HCT116 (cell line): ENCODE measurements around the gene C1orf21. TPM values are rescaled to one million over a fixed set of nuclear protein-coding genes. Genes with fewer than 3 reads are reported as not detected.

ENCODE experiments used
- ATAC-seq: fragments of 200-7000 bp; cut with Tn5 transposase; 2 replicates; pipeline ENCODE4 v1.9.1; 2020; ENCODE audit warnings: mild to moderate bottlenecking, moderate library complexity
- BruUV-seq: library from RNA; stranded (reverse); fragments of 400-500 nt; replicated peaks from 2 replicates; lab custom pipeline; 2021; lab: Mats Ljungman, UMichigan
- CTCF ChIA-PET: fragments of 300-600 bp; sonication (Branson Sonifier 250); formaldehyde crosslinking; loops from one replicate; lab custom pipeline; 2021; ENCODE audit warnings: antibody characterized with exemption; lab: Charles Lee
- POLR2A ChIA-PET: fragments of 300-600, 350-600 bp; sonication (Branson Sonifier 250); formaldehyde crosslinking; loops from one replicate; lab custom pipeline; 2021; ENCODE audit warnings: antibody characterized with exemption; lab: Charles Lee
- RAD21 ChIA-PET, 2 experiments: fragments of 300-600 bp; sonication (Branson Sonifier 250); formaldehyde crosslinking; loops; one replicate each; lab custom pipeline; 2023; ENCODE audit warnings: low total read pairs in 2 of 2; ENCODE audit not compliant: uncharacterized antibody in 2 of 2, unreplicated experiment in 2 of 2, low non-redundant PET in 1 of 2; lab: Charles Lee
- DNase-seq: peaks from one replicate; pipeline ENCODE4 v3.0.0-alpha.2; 2010; ENCODE audit warnings: low read depth, low spot score
- H2AFZ ChIP-seq: fragments of 200-600 bp; shearing (Covaris generic), sonication (generic); 2 replicates; pipeline ENCODE4 v1.6.1; 2017; ENCODE audit warnings: low read depth, mixed run types, mixed read lengths, antibody characterized with exemption, low read length; ENCODE audit not compliant: poor library complexity, severe bottlenecking
- H3K27ac ChIP-seq: 2 replicates; pipeline ENCODE4 v1.5.1; 2012; ENCODE audit warnings: low read depth, low read length
- H3K27me3 ChIP-seq: fragments of 200-600 bp; sonication (generic); 2 replicates; pipeline ENCODE4 v1.6.1; 2016; ENCODE audit warnings: mixed run types, low read length, mixed read lengths; ENCODE audit not compliant: insufficient read depth
- H3K36me3 ChIP-seq, 2 experiments: fragments of 200-500 bp in 1 of 2; fragments of 200-600 bp in 1 of 2; sonication (Bioruptor generic) in 1 of 2; sonication (generic) in 1 of 2; 2 replicates each; pipeline versions ENCODE4 v1.5.1 to v1.6.1; 2014 to 2016; ENCODE audit warnings: low read length in 2 of 2, inconsistent platforms in 1 of 2, mixed read lengths in 1 of 2, mixed run types in 1 of 2; ENCODE audit not compliant: insufficient read depth in 2 of 2, control insufficient read depth in 1 of 2
- H3K4me1 ChIP-seq, 2 experiments: fragments of 200-600 bp in 1 of 2; sonication (generic) in 1 of 2; 2 replicates each; pipeline versions ENCODE4 v1.5.1 to v1.6.1; 2012 to 2017; ENCODE audit warnings: low read length in 2 of 2, inconsistent platforms in 1 of 2, mild to moderate bottlenecking in 1 of 2, mixed read lengths in 1 of 2, mixed run types in 1 of 2, moderate library complexity in 1 of 2; ENCODE audit not compliant: insufficient read depth in 2 of 2, control insufficient read depth in 1 of 2
- H3K4me2 ChIP-seq: fragments of 200-600 bp; sonication (generic); 2 replicates; pipeline ENCODE4 v1.6.1; 2017; ENCODE audit warnings: mixed run types, low read length, mixed read lengths
- H3K4me3 ChIP-seq, 2 experiments: fragments of 200-600 bp in 1 of 2; sonication (generic) in 1 of 2; replicated peaks in 1 of 2; 2 replicates each; pipeline ENCODE4 v1.5.1; 2011 to 2016; ENCODE audit warnings: low read length in 2 of 2, control low read depth in 1 of 2, low read depth in 1 of 2, mild to moderate bottlenecking in 1 of 2, mixed read lengths in 1 of 2, mixed run types in 1 of 2
- H3K79me2 ChIP-seq: fragments of 200-600 bp; sonication (generic); 2 replicates; pipeline ENCODE4 v1.6.1; 2017; ENCODE audit warnings: mild to moderate bottlenecking, mixed run types, low read length, moderate library complexity, mixed read lengths; ENCODE audit not compliant: insufficient read depth
- H3K9ac ChIP-seq: fragments of 200-600 bp; sonication (generic); 2 replicates; pipeline ENCODE4 v1.6.1; 2016; ENCODE audit warnings: low read length, mixed read lengths
- H3K9me2 ChIP-seq: fragments of 200-600 bp; sonication (generic), shearing (Covaris generic); 2 replicates; pipeline ENCODE4 v1.6.1; 2017; ENCODE audit warnings: mixed run types, mild to moderate bottlenecking, moderate library complexity; ENCODE audit not compliant: insufficient read depth
- H3K9me3 ChIP-seq, 2 experiments: fragments of 200-500 bp in 1 of 2; fragments of 200-600 bp in 1 of 2; sonication (Bioruptor generic) in 1 of 2; sonication (generic) in 1 of 2; 2 replicates each; pipeline ENCODE4 v1.6.1; 2014 to 2017; ENCODE audit warnings: low read length in 2 of 2, mixed read lengths in 2 of 2, inconsistent platforms in 1 of 2, low read depth in 1 of 2, mild to moderate bottlenecking in 1 of 2, mixed run types in 1 of 2, moderate library complexity in 1 of 2; ENCODE audit not compliant: control insufficient read depth in 1 of 2, insufficient read depth in 1 of 2
- H4K20me1 ChIP-seq: fragments of 200-600 bp; sonication (generic), shearing (Covaris generic); 2 replicates; pipeline ENCODE4 v1.6.1; 2017; ENCODE audit warnings: mixed run types, mild to moderate bottlenecking, moderate library complexity; ENCODE audit not compliant: insufficient read depth
- CBX3 ChIP-seq: IDR thresholded peaks from 2 replicates; pipeline ENCODE4 v1.6.1; 2012; ENCODE audit warnings: low read depth
- CEBPB ChIP-seq: IDR thresholded peaks from 2 replicates; pipeline ENCODE4 v1.6.1; 2012; ENCODE audit warnings: low read depth
- ELF1 ChIP-seq: IDR thresholded peaks from 2 replicates; pipeline ENCODE4 v1.6.1; 2012; ENCODE audit warnings: low read depth, borderline replicate concordance
- EZH2 ChIP-seq: fragments of 200-600 bp; sonication (generic); IDR thresholded peaks from 2 replicates; pipeline ENCODE4 v1.6.1; 2017; ENCODE audit warnings: antibody characterized with exemption, mixed run types
- EZH2phosphoT487 ChIP-seq: fragments of 200-600 bp; IDR thresholded peaks from 2 replicates; pipeline ENCODE4 v1.6.1; 2018; ENCODE audit warnings: antibody characterized with exemption, borderline replicate concordance
- FOSL1 ChIP-seq: IDR thresholded peaks from 2 replicates; pipeline ENCODE4 v1.6.1; 2012; ENCODE audit warnings: low read depth
- POLR2A ChIP-seq: IDR thresholded peaks from 2 replicates; pipeline ENCODE4 v1.7.0; 2011; ENCODE audit warnings: borderline replicate concordance; ENCODE audit not compliant: insufficient read depth, insufficient read length; ENCODE audit errors: extremely low read depth
- POLR2AphosphoS5 ChIP-seq: IDR thresholded peaks from 2 replicates; pipeline ENCODE4 v1.6.1; 2011; ENCODE audit warnings: mild to moderate bottlenecking, low read depth, low read length, moderate library complexity
- SIN3A ChIP-seq: IDR thresholded peaks from 2 replicates; pipeline ENCODE4 v1.6.1; 2012; ENCODE audit warnings: low read depth
- SP1 ChIP-seq: IDR thresholded peaks from 2 replicates; pipeline ENCODE4 v1.6.1; 2012; ENCODE audit warnings: low read depth
- ZNF274 ChIP-seq: fragments of 200-500 bp; sonication (Bioruptor generic); IDR thresholded peaks from 2 replicates; pipeline ENCODE4 v1.6.1; 2014; ENCODE audit warnings: mild to moderate bottlenecking, low read depth, low read length, inconsistent platforms
- intact Hi-C: fragments of 100-400 bp; cut with micrococcal nuclease; formaldehyde crosslinking; loops from 2 replicates; pipeline ENCODE4 v1.10.0; 2022
- total RNA-seq: library from RNA; stranded (reverse); gene quantifications from one replicate; pipeline ENCODE4 v1.2.1, GENCODE V29; 2021; ENCODE audit not compliant: unreplicated experiment
- TF ChIP-seq, protein P1 (sequence below): IDR thresholded peaks from 2 replicates; pipeline ENCODE4 v1.6.1; 2012; ENCODE audit warnings: low read depth
- TF ChIP-seq, protein P2 (sequence below): IDR thresholded peaks from 2 replicates; pipeline ENCODE4 v1.6.1; 2011; ENCODE audit warnings: mild to moderate bottlenecking, low read length, moderate library complexity; ENCODE audit not compliant: insufficient replicate concordance; ENCODE audit errors: extremely low read depth
- TF ChIP-seq, protein P3 (sequence below): IDR thresholded peaks from 2 replicates; pipeline ENCODE4 v1.6.1; 2012

Gene C1orf21
- total RNA-seq, 1 experiment from 2014 or later = 8.9 TPM

DNA sequence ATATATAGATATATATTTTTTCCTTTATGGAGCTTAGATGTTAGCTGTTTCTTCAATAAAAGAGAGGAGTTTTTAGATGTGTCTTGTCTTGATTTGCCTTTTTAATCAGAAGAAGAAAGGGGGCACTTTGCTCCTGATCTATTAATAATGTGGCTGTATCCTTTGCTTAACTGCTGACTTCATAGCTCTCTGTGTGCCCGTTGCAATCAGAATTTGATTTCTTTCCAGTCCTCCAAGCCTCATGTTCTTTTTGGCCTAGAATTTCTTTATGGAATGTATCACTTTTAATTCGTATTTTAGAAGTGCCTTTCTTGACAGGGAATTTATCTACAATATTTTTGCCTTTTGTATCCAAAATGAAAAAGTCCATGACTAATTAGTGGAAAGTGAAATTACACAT, 85.3 kb downstream of the C1orf21 start:
- Histone ChIP-seq H3K4me2 (no peak overlapping the region), H3K27me3 (no peaks in the 10 kb centered on the region), H3K36me3 (no peaks in the 10 kb centered on the region), H3K9me3 (no peaks in the 10 kb centered on the region), H4K20me1 (no peaks in the 10 kb centered on the region), H3K4me1 (no peaks in the 10 kb centered on the region), H3K4me3 (no peak overlapping the region), H3K79me2 (no peaks in the 10 kb centered on the region), H3K9me2 (no peaks in the 10 kb centered on the region), H3K9ac (no peak overlapping the region), H3K27ac (no peak overlapping the region), H2AFZ (no peak overlapping the region)
- CTCF ChIA-PET = no interaction called here
- intact Hi-C loops = no loop called here
- POLR2A ChIA-PET = no interaction called here
- BruUV-seq = no TSS peak
- DNase-seq (no peak), ATAC-seq (no peak)
- TF ChIP-seq EZH2 = no peak
- no peak for TF ChIP-seq SIN3A
- TF ChIP-seq FOSL1 = no peak
- TF ChIP-seq SP1 = no peak
- no peak for TF ChIP-seq CBX3
- TF ChIP-seq, protein P1, sequence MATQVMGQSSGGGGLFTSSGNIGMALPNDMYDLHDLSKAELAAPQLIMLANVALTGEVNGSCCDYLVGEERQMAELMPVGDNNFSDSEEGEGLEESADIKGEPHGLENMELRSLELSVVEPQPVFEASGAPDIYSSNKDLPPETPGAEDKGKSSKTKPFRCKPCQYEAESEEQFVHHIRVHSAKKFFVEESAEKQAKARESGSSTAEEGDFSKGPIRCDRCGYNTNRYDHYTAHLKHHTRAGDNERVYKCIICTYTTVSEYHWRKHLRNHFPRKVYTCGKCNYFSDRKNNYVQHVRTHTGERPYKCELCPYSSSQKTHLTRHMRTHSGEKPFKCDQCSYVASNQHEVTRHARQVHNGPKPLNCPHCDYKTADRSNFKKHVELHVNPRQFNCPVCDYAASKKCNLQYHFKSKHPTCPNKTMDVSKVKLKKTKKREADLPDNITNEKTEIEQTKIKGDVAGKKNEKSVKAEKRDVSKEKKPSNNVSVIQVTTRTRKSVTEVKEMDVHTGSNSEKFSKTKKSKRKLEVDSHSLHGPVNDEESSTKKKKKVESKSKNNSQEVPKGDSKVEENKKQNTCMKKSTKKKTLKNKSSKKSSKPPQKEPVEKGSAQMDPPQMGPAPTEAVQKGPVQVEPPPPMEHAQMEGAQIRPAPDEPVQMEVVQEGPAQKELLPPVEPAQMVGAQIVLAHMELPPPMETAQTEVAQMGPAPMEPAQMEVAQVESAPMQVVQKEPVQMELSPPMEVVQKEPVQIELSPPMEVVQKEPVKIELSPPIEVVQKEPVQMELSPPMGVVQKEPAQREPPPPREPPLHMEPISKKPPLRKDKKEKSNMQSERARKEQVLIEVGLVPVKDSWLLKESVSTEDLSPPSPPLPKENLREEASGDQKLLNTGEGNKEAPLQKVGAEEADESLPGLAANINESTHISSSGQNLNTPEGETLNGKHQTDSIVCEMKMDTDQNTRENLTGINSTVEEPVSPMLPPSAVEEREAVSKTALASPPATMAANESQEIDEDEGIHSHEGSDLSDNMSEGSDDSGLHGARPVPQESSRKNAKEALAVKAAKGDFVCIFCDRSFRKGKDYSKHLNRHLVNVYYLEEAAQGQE = no peak
- TF ChIP-seq ELF1 = no peak
- TF ChIP-seq, protein P2, sequence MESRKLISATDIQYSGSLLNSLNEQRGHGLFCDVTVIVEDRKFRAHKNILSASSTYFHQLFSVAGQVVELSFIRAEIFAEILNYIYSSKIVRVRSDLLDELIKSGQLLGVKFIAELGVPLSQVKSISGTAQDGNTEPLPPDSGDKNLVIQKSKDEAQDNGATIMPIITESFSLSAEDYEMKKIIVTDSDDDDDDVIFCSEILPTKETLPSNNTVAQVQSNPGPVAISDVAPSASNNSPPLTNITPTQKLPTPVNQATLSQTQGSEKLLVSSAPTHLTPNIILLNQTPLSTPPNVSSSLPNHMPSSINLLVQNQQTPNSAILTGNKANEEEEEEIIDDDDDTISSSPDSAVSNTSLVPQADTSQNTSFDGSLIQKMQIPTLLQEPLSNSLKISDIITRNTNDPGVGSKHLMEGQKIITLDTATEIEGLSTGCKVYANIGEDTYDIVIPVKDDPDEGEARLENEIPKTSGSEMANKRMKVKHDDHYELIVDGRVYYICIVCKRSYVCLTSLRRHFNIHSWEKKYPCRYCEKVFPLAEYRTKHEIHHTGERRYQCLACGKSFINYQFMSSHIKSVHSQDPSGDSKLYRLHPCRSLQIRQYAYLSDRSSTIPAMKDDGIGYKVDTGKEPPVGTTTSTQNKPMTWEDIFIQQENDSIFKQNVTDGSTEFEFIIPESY = no peak
- TF ChIP-seq POLR2AphosphoS5 = no peak
- TF ChIP-seq ZNF274 = no peak
- TF ChIP-seq EZH2phosphoT487 = no peak
- no peak for TF ChIP-seq POLR2A
- TF ChIP-seq, protein P3, sequence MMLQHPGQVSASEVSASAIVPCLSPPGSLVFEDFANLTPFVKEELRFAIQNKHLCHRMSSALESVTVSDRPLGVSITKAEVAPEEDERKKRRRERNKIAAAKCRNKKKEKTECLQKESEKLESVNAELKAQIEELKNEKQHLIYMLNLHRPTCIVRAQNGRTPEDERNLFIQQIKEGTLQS = no peak
- TF ChIP-seq CEBPB = no peak
- RAD21 ChIA-PET = no interaction called here
